Liver (tissue), 9 donors: ENCODE measurements around the gene OXTR. TPM values are rescaled to one million over a fixed set of nuclear protein-coding genes. Genes with fewer than 3 reads are reported as not detected.

Source experiments
- DNase-seq: peaks from one replicate; pipeline ENCODE4 v3.0.0-alpha.2; 2017; ENCODE audit warnings: low spot score
- H3K27ac ChIP-seq, 2 donors: one replicate each; pipeline ENCODE4 v1.7.0; 2013; ENCODE audit warnings: inconsistent platforms in 2 of 2, low read length in 2 of 2, control low read depth in 1 of 2, low read depth in 1 of 2, mild to moderate bottlenecking in 1 of 2
- H3K27me3 ChIP-seq, 4 donors: one replicate each; pipeline versions ENCODE4 v1.6.1 to v1.7.0; 2013; ENCODE audit warnings: low read length in 3 of 4, inconsistent platforms in 1 of 4, mild to moderate bottlenecking in 1 of 4, moderate library complexity in 1 of 4; ENCODE audit not compliant: control insufficient read depth in 4 of 4, insufficient read depth in 4 of 4
- H3K36me3 ChIP-seq, 4 donors: one replicate each; pipeline versions ENCODE4 v1.6.1 to v1.7.0; 2013; ENCODE audit warnings: low read length in 3 of 4, mild to moderate bottlenecking in 3 of 4, low read depth in 1 of 4, moderate library complexity in 1 of 4; ENCODE audit not compliant: control insufficient read depth in 4 of 4, insufficient read depth in 3 of 4
- H3K4me1 ChIP-seq, 4 donors: one replicate each; pipeline versions ENCODE4 v1.6.1 to v1.7.0; 2013; ENCODE audit warnings: low read length in 3 of 4, mild to moderate bottlenecking in 3 of 4, moderate library complexity in 1 of 4; ENCODE audit not compliant: control insufficient read depth in 4 of 4, insufficient read depth in 4 of 4
- H3K4me3 ChIP-seq, 3 donors: one replicate each; pipeline versions ENCODE4 v1.6.1 to v1.7.0; 2013; ENCODE audit warnings: low read length in 3 of 3, control low read depth in 1 of 3, low read depth in 1 of 3, mild to moderate bottlenecking in 1 of 3
- H3K9ac ChIP-seq, 2 donors: one replicate each; pipeline ENCODE4 v1.7.0; 2013; ENCODE audit warnings: low read length in 2 of 2, mild to moderate bottlenecking in 2 of 2, moderate library complexity in 2 of 2, control low read depth in 1 of 2, low read depth in 1 of 2
- H3K9me3 ChIP-seq, 4 donors: one replicate each; pipeline versions ENCODE4 v1.6.1 to v1.7.0; 2013; ENCODE audit warnings: low read length in 3 of 4; ENCODE audit not compliant: control insufficient read depth in 4 of 4
- ATF3 ChIP-seq: IDR thresholded peaks from 2 replicates; pipeline ENCODE4 v1.6.1; 2016; ENCODE audit warnings: antibody characterized with exemption
- CTCF ChIP-seq: fragments of 150-350 bp; IDR thresholded peaks from 2 replicates; pipeline ENCODE4 v1.5.1; 2017; ENCODE audit warnings: improper control_type of control experiment, low read depth, low read length; ENCODE audit not compliant: missing input control
- EGR1 ChIP-seq, 2 donors: IDR thresholded peaks; 2 replicates each; pipeline ENCODE4 v1.6.1; 2016 to 2018; ENCODE audit warnings: antibody characterized with exemption in 2 of 2, low read depth in 2 of 2
- FOXA1 ChIP-seq: IDR thresholded peaks from 2 replicates; pipeline ENCODE4 v1.6.1; 2016; ENCODE audit warnings: antibody characterized with exemption
- FOXA2 ChIP-seq: IDR thresholded peaks from 2 replicates; pipeline ENCODE4 v1.6.1; 2016; ENCODE audit warnings: antibody characterized with exemption
- GABPA ChIP-seq, 2 donors: IDR thresholded peaks in 1 of 2; conservative IDR thresholded peaks in 1 of 2; 2 replicates each; pipeline ENCODE4 v1.6.1; 2016; ENCODE audit warnings: antibody characterized with exemption in 2 of 2, mild to moderate bottlenecking in 1 of 2, moderate library complexity in 1 of 2
- HNF4A ChIP-seq, 2 donors: conservative IDR thresholded peaks; 2 replicates each; pipeline ENCODE4 v1.6.1; 2016; ENCODE audit warnings: antibody characterized with exemption in 2 of 2, mild to moderate bottlenecking in 2 of 2
- HNF4G ChIP-seq: IDR thresholded peaks from 2 replicates; pipeline ENCODE4 v1.6.1; 2016; ENCODE audit warnings: antibody characterized with exemption
- JUND ChIP-seq, 2 donors: IDR thresholded peaks; 2 replicates each; pipeline ENCODE4 v1.6.1; 2016; ENCODE audit warnings: antibody characterized with exemption in 2 of 2
- MAX ChIP-seq: IDR thresholded peaks from 2 replicates; pipeline ENCODE4 v1.6.1; 2016; ENCODE audit warnings: antibody characterized with exemption
- NR2F2 ChIP-seq: IDR thresholded peaks from 2 replicates; pipeline ENCODE4 v1.6.1; 2016; ENCODE audit warnings: antibody characterized with exemption
- REST ChIP-seq: IDR thresholded peaks from 2 replicates; pipeline ENCODE4 v1.6.1; 2016; ENCODE audit warnings: antibody characterized with exemption, mild to moderate bottlenecking
- RXRA ChIP-seq, 2 donors: IDR thresholded peaks; 2 replicates each; pipeline ENCODE4 v1.6.1; 2017 to 2018; ENCODE audit warnings: antibody characterized with exemption in 2 of 2, mild to moderate bottlenecking in 1 of 2
- SP1 ChIP-seq: IDR thresholded peaks from 2 replicates; pipeline ENCODE4 v1.6.1; 2018; ENCODE audit warnings: antibody characterized with exemption, mild to moderate bottlenecking
- TAF1 ChIP-seq: conservative IDR thresholded peaks from 2 replicates; pipeline ENCODE4 v1.6.1; 2016; ENCODE audit warnings: antibody characterized with exemption, mild to moderate bottlenecking
- YY1 ChIP-seq: IDR thresholded peaks from 2 replicates; pipeline ENCODE4 v1.6.1; 2016; ENCODE audit warnings: antibody characterized with exemption, mild to moderate bottlenecking
- ZBTB33 ChIP-seq: IDR thresholded peaks from 2 replicates; pipeline ENCODE4 v1.6.1; 2016; ENCODE audit warnings: antibody characterized with exemption
- WGBS: extraction: QIAGEN DNeasy Blood & Tissue Kit; methylation state at CpG from one replicate; pipeline ENCODE4 v1.1.7; 2013; 5-methylcytosine and 5-hydroxymethylcytosine counted together
- polyA plus RNA-seq, 2 donors: library from polyadenylated mRNA; stranded (reverse) in 1 of 2; unstranded in 1 of 2; fragments of 200-250 nt in 1 of 2; fragments of >200 nt in 1 of 2; fragmentation: Nextera tagmentation in 1 of 2; extraction: Ambion mirVana in 1 of 2; gene quantifications; one replicate each; pipeline versions ENCODE4 v1.2.1 to v1.2.3, GENCODE V29; 2013 to 2015
- total RNA-seq, 2 donors: library from RNA; depleted of rRNA; stranded (reverse); fragments of >200 nt; gene quantifications; one replicate each; pipeline ENCODE4 v1.2.3, GENCODE V29; 2014
- donor health status: healthy.
- donor health status: healthy.
- donor health status: healthy.
- donor health status: healthy.
- donor health status: healthy.

The OXTR gene
- total and polyA plus RNA-seq, 4 donors = 0.05 to 0.28 (median 0.08) TPM; not detected in 1

GRCh38 chr3:8712045-8712907, 57.1 kb downstream of the OXTR start:
- H3K27ac ChIP-seq = no peak overlapping the region
- no peak for TF ChIP-seq HNF4A (conservative IDR thresholded peaks at IDR 0.05)
- TF ChIP-seq SP1 = no peak
- TF ChIP-seq TAF1 = no peak
- no peak for TF ChIP-seq MAX
- TF ChIP-seq JUND (IDR thresholded peaks at IDR 0.05) = no peak
- no peak for TF ChIP-seq YY1
- no peak for TF ChIP-seq GABPA (IDR thresholded peaks at IDR 0.05 in 1 of 2, conservative IDR thresholded peaks at IDR 0.05 in 1 of 2)
- TF ChIP-seq ZBTB33 = no peak
- no peak for TF ChIP-seq FOXA2
- TF ChIP-seq RXRA (IDR thresholded peaks at IDR 0.05) = no peak
- no peak for TF ChIP-seq CTCF
- TF ChIP-seq HNF4G = no peak
- TF ChIP-seq ATF3 = no peak
- no peak for TF ChIP-seq REST
- TF ChIP-seq EGR1 (IDR thresholded peaks at IDR 0.05; ENCODE audit: low read depth in 2 of 2) = no peak
- TF ChIP-seq FOXA1 = no peak
- no peak for TF ChIP-seq NR2F2
- no peak overlapping the region for H3K4me3 ChIP-seq
- H3K9ac ChIP-seq = no peak overlapping the region
- peaks cover 0 to 1% (median 0%) of the 10 kb centered on the region in 4 donors for H3K9me3 ChIP-seq
- H3K27me3 ChIP-seq = peaks cover 0 to 3% (median 0%) of the 10 kb centered on the region in 4 donors
- WGBS = 57% methylated on average over 9 of the region's 9 CpGs
- H3K36me3 ChIP-seq = no peaks in the 10 kb centered on the region
- no peaks in the 10 kb centered on the region for H3K4me1 ChIP-seq
- no peak for DNase-seq
